GM19328 (cell line): ENCODE results near the gene ATP8B1.

Experiments
- ATAC-seq: cut with Tn5 transposase; IDR thresholded peaks from one replicate; pipeline ENCODE4 v1.9.1; 2021; ENCODE audit warnings: mild to moderate bottlenecking, moderate library complexity; ENCODE audit not compliant: unreplicated experiment

The ATP8B1 gene

GRCh38 chr18:57631697-57632096 lies 171.4 kb downstream of the ATP8B1 start:
- no peak for ATAC-seq

GRCh38 chr18:57630754-57631595 lies 172.1 kb downstream of the ATP8B1 start:
- ATAC-seq: peak; percentile 11

- peak; percentile 87 for ATAC-seq
Measured at GRCh38 chr18:57630002-57630753, 172.9 kb downstream of the ATP8B1 start.

- no peak for ATAC-seq
Measured at GRCh38 chr18:57629422-57629821, 173.7 kb downstream of the ATP8B1 start.

- no peak for ATAC-seq
Measured at GRCh38 chr18:57627488-57627887, 175.6 kb downstream of the ATP8B1 start.

GRCh38 chr18:57624988-57625387 lies 178.1 kb downstream of the ATP8B1 start:
- no peak for ATAC-seq

GRCh38 chr18:57621246-57621604 lies 181.9 kb downstream of the ATP8B1 start:
- peak; percentile 4 for ATAC-seq

- no peak for ATAC-seq
Measured at GRCh38 chr18:57619876-57620275, 183.2 kb downstream of the ATP8B1 start.

GRCh38 chr18:57618910-57619309 lies 184.2 kb downstream of the ATP8B1 start:
- ATAC-seq: no peak

GRCh38 chr18:57603871-57604270 lies 199.2 kb downstream of the ATP8B1 start:
- ATAC-seq: no peak
